ENCODE data around the gene YAP1.

The YAP1 gene

DNA sequence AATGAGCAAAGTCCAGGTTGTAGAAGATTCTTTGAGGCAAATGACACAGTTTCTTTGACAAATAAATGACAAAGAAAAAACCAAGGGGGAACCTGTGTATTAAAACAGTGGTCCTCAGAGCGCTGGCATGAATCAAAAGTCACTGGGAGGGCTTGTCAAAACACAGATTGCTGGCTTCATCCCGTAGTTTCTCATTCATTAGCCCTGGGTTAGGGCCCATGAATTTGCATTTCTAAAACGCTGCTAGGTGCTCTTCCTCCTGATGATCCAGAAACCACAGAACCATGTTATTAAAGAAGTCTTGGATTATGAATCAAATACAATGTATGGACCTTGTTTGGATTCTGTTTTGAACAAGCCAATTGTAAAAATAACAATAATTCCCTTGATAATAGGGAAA is 92.7 kb downstream of the YAP1 start:
- DNase-seq: no peak

DNA sequence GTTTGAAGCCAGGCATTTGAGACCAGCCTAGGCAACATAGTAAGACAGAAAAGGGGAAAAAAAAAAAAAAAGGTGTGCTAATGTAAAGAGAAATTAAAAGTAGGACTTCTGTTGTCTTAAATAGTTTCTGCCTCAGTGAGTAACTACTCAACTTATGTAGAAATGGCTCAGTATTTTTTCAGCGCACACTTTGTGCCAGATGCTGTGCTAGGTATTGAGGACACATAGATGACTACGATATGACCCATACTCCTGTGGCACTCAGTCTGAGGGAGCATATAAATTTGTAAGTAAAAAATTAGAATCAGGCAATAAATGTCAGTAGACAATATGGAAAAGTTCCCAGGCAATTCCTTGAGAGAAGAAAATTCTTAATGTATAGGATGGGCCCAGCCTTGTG is 93.9 kb downstream of the YAP1 start:
- DNase-seq: no peak

DNA sequence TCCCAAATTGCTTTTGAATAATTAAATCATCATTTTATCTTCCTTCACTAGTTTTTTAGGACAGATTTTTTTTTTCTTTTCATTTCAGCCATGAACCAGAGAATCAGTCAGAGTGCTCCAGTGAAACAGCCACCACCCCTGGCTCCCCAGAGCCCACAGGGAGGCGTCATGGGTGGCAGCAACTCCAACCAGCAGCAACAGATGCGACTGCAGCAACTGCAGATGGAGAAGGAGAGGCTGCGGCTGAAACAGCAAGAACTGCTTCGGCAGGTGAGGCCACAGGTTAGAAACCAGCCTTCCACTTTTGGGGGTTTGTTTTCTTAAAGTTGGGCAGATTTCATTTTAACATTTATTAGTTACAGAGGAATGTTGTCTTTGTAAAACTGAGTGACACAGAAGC is 95.6 kb downstream of the YAP1 start:
- DNase-seq: no peak

DNA sequence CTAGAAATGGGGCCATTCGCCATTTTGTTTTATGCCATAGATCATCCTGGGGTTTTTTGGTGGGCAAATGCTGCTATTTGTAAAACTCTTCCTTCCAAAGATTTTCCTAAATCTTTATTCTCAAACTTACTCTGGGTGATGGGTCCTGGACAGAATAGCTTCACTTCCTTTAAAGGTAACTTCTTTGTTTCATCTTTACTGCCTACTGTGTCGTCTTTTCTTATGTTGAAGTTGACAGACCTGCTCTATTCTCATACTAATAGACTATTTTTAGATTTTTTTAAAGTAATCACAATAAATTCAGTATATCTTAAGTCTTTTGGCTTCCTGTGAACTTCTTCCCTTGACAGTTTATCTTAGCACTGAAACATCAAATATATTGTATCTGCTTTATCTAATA is 98.6 kb downstream of the YAP1 start:
- no peak for DNase-seq

DNA sequence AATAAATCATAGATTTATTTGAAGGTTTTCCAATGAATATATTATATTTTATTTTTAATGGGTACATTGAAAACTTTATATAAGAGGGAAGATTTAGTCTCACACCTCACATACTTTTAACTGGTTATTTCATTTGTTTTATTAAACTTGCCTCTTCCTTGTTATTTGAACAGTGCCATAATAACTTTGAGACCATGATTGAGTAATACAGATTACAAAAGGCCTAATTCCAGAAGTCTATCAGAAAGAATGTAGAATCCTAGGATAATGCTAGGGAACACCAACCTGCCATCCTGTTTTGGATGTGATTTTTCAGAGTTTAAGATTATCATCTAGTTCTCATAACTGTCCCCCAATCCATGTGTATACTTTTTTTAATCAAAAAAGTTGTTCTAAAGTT is 104.4 kb downstream of the YAP1 start:
- no peak for DNase-seq

DNA sequence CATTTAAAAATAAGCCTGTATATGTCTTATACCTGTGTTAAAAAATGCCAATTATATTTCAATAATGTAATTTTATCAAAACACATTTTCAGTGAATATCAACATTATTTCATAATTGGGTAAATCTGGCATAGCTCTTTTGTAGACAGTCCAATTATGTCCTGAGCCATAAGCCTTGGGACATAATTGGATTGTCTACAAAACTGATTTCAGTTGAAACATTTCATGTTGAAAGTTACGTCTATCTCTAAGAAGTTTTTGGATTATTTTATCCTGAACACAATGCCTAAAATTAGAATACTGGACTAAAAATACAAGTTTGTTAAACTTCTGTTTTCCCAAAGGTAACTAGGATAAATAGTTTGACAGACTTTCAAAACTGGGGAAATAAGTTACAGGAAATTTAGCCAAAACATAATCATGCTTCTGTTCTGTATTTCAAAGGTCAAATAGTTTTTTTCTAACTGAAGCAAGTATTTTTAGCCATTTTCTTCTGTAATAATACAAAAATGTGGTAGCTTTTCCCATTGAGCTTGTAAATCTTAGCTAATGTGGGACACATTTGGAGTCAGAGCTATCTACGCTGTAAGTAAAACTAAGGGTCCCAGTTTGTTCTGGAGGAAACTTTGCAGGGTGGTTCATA is 106.3 kb downstream of the YAP1 start:
- no peak for DNase-seq

DNA sequence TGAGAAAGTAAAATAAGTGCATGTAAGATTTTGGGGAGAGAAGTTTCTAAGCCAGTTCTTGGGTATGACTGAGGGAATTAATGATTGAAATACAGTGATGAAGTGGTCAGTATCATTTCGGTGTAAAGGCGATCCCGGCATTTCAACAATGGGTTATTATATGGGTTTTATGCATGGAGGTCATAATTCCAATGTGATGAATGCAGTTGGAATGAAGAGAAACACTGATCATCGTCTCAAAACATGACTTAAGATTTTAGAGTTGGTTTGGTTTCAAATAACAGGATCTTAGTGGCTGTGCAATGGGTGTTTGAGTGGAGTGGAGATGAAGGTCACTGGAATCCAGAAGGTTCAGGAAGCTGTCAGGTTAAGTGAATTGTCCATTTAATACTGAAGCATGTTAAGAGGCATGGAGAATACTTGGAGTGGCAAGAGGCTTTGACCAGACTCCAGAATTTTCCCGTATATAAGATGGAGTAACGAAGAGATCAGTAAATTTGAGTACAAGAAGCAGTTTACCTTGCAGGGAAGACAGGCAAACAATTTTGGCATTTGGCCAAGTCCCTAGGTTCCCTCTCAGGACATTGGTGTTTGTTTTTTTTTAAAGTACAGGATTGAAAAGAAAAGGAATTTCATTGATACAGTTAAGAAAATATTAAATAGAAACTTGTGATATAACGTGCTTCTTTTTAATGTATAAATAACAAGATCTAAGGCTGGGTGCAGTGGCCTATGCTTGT is 110.7 kb downstream of the YAP1 start:
- no peak for DNase-seq

DNA sequence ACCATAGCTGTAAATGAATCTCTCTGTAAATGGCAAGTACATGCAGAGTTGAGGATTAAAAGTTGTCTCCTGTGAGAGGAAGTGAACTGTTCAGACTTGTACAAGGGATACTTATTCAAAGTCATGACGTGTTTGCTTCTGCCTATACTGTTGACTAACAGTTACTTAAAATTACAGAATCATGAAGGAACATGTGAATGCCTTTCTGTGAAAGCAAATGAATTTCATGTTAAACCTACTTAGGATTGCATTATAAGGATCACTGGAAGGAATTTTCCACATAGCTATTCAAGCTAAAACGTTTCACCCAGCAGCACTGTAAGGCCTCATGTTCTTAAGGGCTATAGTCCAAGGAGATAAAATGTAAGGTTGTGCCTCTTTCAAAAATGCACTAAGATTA is 113.6 kb downstream of the YAP1 start:
- no peak for DNase-seq

DNA sequence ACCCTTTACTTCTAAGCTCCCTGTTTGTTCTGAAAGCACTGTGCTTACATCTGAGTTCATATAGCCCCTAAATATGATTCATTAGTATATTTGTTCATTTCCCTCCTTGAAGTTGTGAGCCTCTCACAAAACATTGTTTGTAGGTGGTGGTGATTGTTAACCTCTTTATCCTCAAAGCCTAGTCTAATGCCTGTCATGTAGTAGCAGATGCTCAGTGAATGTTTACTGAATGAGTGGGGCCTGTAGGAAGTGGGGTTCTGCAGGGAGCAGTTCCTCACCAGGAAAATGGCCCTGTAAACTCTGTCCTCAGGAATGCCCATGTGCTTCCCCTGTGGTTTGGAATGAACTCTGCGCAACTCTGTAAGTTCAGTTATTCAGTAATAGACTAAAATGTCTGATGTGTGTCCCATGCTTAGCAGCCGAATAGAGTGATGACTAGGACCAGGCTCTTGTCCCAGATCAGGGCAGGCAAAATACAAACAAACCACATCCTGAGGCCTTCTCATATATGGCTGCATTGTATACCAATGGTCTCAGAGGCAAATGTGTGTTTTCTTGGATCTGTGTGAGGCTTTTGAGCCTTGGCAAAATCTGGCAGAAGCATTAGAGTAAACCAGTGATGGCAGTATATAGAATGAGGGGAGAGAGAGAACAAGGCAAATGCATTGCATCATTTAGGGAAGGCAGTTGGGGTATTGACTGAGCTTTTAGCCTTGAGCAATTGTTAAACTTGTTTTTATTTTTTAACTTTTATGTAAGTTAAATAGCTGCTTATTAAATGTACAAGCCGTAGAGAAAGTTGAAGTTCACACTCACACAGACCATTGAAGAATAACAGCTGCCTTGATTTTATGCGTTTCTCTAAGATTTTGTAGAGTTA is 115.7 kb downstream of the YAP1 start:
- no peak for DNase-seq

DNA sequence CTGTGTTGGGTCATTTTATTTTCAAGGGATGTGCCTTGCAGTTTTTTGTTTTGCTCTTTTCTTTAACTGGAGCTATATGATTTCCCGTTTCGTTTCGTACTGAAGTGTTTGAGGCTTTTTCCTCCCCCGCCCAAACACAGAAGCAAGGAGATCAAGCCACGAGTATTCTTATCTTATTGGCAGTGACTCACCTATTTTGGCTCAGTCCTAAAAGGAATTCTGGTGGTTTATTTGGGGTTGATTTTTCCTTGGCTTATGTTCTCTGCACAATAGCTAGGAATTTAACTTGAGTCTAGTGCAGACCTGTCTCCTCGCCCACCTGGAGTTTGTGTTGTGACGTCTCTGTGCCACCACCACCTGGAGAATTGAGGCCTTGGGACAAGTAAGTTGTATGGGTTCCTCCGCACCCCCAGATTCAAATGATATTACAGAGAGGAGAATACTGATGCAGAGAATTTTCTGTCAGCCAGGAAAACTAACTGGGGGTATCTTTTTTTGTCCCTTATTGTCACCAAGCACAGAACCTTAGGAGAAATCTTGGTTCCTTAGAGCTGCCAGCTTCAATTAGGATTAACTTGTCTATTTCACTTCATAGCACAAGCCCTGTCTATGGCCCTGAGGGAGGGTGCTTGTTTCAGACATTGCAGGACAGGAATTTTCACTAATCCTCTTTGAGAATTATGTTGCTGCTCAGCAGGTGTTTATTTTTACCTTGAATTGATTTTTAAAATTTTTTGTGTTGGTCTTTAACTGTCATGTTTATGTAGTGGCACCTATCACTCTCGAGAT is 116.6 kb downstream of the YAP1 start:
- DNase-seq: no peak

DNA sequence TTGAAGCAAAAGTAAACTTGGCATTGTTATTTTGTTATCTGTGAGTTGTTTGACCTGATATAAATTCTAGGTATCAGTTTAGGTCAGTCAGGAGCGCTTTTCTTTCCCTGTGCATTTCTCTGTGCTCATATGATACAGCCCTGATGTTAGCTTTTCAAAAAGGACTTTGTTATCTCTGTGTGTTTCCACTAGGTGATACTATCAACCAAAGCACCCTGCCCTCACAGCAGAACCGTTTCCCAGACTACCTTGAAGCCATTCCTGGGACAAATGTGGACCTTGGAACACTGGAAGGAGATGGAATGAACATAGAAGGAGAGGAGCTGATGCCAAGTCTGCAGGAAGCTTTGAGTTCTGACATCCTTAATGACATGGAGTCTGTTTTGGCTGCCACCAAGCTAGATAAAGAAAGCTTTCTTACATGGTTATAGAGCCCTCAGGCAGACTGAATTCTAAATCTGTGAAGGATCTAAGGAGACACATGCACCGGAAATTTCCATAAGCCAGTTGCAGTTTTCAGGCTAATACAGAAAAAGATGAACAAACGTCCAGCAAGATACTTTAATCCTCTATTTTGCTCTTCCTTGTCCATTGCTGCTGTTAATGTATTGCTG is 119.4 kb downstream of the YAP1 start:
- DNase-seq: no peak

DNA sequence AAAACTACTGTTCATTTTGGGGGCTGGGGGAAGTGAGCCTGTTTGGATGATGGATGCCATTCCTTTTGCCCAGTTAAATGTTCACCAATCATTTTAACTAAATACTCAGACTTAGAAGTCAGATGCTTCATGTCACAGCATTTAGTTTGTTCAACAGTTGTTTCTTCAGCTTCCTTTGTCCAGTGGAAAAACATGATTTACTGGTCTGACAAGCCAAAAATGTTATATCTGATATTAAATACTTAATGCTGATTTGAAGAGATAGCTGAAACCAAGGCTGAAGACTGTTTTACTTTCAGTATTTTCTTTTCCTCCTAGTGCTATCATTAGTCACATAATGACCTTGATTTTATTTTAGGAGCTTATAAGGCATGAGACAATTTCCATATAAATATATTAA is 119.9 kb downstream of the YAP1 start:
- no peak for DNase-seq

DNA sequence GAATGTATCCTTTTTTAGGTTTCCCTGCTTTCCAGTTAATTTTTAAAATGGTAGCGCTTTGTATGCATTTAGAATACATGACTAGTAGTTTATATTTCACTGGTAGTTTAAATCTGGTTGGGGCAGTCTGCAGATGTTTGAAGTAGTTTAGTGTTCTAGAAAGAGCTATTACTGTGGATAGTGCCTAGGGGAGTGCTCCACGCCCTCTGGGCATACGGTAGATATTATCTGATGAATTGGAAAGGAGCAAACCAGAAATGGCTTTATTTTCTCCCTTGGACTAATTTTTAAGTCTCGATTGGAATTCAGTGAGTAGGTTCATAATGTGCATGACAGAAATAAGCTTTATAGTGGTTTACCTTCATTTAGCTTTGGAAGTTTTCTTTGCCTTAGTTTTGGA is 120.7 kb downstream of the YAP1 start:
- no peak for DNase-seq

DNA sequence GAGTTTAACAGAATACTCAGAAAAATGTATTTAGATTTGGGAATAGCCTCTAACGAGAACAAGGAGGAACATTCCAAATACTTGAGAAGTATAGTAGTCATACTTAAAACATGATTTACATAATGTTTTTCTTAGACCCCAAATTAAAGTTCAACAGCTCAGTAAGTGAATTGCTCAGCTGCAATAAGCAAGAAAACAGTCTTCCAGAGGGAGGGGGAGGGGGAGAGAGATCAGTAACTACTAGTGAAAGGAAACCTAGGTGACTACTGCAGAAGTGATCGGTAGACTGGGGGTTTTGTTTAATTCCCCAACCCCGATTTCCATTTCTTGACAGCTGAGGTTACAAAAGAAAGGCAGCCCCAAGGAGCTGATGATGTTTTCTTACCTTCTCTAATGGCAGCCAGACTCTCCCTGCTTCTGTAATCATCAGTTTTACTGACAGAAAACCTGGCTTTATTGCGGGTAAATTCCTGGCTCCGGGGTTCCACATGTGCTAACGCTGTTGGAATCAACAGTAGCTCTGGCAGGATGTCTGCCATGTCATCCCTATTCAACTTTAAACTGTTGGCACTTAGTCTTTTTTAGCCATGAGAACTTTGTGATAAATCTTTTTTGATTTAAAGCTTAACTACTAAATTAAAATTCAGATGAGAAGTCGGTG is 124.7 kb downstream of the YAP1 start:
- DNase-seq: no peak

DNA sequence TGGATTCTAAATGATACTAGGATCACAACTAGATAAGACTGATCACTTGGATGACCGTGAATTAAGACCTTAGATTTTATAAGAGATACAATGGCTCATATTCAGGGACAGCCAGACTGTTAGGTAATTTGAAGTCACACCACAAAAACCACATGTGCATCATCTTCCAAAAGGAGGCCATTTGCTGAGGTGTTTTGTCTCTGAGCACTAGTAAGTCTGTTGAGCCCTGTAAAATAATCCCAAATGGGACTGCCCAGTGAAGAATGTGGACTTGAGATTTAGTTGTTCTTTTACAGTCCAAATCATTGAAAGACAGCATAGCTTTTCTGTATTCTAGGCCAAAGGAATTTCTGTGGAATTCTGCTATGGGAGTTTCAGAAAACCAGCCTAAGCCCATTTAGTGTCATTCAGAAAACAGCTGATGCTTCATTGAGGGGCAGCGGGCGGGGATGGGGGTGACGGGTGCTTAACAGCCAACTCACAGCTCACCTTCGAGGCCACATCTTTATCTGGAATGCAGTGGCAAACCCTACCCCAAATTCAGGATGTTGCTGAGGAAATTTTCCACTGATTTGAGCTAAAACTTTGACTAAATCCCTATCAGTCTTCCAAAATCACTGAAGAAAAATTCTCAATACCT is 127.0 kb downstream of the YAP1 start:
- no peak for DNase-seq

DNA sequence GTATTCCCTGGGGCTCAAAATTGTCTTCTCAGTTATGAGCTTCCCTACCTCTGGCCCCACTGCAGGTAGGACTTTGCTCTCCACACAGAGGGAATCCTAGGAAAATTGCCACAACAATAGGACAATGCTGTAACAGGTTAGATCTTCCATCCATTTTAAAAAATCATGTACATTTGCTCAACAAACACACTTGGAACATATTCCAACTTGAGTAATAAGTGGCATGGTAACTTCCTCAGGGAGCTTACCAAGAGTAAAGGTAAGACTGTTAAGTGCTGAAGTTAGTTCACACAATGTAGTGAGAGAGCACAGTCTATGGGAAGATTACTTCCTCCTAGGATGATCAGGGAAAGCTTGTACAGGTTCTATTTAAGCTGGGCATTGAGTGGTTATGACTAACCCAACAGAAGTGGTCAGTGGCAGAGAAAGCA is 128.2 kb downstream of the YAP1 start:
- no peak for DNase-seq

DNA sequence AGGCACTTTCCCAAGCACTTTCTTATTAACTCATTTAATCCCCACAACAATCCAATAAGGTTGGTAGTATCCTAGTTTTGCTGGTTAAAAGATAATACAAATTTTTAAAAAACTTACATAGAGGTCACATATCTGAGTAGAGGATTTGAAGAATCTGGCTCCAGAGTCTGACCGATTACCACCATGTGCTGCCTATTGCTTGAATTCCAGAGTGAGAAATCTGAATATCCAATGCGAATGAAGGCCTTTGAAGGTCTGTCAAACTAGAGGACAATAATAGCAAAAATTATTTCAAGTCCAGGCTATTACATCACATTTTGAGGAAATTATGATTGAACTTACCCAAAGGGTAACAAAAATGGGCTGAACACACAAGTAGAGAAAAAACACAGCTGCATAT is 129.2 kb downstream of the YAP1 start:
- no peak for DNase-seq

DNA sequence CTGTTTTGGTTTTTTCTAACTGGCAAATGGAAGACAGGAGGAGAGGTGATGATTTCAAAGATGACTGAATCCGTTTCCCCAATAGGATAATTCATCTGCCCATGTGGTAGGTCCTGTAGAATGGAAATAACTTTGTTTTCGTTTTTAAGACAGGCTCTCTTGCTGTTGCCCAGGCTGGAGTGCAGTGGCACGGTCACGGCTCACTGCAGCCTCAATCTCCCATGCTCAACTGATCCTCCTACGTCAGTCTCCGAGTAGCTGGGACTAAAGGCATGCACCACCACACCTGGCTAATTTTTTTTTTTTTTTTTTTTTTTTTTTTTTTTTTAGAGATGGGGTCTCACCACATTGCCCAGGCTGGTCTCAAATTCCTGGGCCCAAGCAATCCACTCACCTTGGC is 129.7 kb downstream of the YAP1 start:
- DNase-seq: no peak

DNA sequence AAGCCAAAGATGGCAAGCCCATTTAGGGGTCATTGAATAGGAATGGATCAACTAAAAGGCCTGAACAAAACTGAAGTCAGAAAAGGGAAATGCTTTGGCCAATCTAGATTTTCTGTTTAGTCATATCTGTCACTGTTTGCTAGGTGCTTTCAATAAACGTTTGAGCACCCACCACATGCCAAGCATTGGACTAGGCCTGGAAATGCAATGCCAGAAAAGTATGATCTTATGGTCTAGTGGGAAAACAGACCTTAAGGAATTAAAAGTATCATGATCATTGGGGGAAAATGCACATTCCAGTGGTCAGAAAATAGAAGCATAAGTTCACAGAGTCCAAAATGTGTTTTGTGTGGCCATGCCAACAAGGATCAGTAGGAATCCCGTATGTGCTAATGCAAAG is 130.3 kb downstream of the YAP1 start:
- DNase-seq: no peak

DNA sequence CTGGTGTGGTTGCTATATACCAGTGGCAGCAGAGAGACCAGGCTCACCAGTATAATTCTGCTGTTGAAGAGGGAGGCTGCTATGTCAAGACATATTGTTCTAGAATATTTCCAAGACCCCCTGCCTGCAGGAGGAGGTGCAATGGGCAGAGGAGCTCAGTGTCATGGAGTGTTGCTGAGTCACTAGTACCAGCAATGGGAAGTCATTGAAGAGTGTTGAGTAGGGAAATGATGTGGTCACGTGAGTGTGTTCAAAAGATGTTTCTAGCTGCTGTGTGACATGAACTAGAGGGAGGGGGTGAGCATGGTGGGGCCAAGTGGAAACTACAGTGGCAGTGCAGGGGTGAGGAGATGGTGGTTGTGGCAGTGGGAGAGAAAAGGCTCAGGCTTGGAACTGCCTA is 130.8 kb downstream of the YAP1 start:
- DNase-seq: no peak

DNA sequence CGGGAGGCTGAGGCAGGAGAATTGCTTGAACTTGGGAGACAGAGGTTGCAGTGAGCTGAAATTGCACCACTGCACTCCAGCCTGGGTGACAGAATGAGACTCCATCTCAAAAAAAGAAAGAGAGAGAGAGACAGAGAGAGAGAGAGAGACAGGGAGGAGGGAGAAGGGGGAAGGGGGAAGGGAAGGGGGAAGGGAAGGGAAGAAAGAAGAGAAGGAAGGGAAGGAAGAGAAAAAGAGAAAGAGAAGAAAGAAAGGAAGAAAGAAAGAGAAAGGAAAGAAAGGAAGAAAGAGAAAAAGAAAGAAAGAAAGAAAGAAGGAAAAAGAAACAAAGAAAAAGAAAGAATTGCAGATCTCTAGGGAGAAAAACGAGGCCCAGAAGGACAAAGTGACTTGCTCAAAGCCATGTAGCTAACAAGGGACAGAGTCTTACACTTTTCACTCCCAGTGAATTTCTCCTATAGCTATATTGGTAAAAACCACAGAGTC is 133.2 kb downstream of the YAP1 start:
- DNase-seq: no peak
